ENCODE data around the gene FGFBP3.
"Not testable (repeated sequence)": the region's sequence is repeated elsewhere in the genome, so short reads cannot be mapped to it uniquely, and the experiment has no call there.

The FGFBP3 gene

DNA sequence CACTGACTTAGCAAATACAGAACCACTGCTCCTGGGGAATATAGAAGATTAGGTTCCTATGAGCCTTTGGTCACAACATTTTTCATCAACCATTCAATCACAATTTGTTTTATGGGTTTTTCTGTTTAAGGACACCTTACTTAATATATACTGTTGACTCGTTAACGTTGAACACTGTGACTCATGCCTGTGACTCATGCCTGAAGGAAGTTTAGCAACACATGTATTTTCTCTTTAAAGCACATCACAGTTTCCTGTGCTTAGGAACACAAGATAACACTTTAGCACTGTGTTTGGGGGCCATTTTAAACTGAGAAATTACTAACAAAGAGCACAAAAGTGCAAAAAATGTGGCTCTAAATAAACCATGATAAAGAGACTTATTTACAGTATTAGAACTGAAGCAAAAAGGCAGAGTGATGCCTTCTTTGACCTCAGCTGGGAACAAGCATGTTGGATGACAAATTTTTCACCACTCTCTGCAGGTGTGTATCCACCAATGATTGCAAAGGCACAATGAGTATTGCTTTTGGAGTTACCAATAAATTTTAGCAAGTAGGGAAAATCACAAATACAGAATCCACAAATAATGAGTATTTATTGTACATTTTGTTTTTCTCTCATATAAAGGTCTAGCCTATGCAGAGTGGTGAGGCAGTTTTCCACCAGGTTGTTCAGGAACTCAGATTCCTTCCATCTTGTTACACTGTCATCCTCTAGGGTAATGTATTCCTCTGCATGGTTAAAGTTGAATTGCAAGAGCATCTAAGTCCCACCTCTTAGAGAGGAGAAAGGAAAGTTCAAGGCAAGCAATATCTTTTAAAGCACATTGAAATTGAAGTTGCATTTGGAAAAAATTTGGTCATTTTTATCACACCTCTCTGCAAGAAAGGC lies 7.3 kb downstream of the FGFBP3 start:
- DNase-seq: no peak

DNA sequence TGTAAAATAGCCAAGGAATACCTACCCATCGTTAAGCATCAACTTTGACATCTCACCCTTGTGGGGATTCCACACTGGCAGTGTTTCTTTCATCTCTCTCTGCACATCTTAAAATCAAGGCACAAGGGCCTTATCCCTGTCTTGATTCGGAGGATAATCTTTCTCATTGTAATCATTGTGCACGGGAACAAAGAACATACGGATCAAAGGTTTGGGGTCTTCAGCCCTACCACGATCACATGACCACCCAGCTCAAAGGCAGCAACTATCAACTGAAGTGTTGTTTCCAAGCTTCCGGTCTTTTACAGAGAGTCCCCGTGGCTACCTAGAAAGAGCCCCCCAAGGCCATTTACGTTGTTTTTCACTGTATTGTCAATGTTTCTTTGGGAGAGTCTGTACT lies 11.9 kb downstream of the FGFBP3 start:
- no peak for DNase-seq

DNA sequence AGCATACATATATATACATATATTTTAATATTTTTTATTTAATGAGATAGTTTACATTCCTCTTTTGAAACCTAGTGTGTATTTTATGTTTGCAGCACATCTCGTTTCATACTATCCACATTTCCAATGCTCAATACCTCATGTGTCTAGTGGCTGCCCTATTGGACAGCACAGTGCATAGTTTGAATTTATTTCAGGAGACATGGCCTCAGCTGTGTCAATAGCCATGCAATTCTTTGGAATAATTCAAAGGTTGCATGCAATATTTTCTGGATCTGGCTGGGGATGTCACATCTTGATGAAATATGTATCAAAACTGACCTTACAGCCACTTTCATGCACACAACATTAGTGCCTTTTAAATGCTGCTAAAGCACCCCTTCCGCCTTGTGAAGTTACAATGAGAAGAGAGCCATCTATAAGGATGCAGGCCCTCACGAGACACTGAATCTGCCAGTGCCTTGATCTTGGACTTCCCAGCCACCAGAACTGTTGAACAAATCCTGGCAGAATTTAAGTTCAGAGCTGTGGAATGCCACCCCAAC lies 13.0 kb downstream of the FGFBP3 start:
- DNase-seq: no peak

DNA sequence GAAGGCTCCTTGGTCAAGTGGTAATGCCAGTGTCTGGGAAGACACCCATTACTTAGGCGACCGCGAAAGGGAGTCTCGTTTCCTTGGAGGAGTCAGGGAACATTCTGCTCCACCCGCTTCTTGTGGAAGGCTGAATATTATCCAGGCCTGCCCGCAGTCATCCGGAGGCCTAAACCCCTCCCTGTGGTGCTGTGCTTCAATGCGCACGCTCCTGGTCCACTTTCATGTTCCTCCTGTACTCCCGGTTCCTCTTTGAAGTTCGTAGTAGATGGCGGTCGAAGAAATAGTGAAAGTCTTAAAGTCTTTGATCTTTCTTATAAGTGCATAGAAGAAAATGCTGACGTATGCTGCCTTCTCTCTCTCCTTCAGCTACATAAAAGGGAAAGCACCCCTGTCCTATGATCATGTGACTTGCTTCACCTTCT lies 15.0 kb downstream of the FGFBP3 start:
- DNase-seq: not testable (repeated sequence)

DNA sequence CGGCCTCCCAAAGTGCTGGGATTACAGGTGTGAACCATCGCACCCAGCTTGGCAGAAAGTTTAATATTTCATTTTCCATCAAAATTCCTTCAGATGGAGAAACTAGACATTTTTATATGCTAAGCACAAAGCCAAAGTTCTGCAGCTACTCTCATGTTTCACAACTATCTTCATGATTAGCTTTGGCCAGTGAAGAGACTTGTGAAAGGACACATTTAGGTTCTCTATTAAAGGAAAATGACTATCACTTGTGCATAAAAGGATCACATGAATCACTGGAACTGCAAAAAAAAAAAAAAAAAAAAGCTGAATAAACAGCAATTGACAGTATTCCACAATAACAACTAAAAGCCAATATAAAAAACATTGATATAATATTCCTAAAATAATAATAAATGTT lies 16.2 kb downstream of the FGFBP3 start:
- DNase-seq: no peak

DNA sequence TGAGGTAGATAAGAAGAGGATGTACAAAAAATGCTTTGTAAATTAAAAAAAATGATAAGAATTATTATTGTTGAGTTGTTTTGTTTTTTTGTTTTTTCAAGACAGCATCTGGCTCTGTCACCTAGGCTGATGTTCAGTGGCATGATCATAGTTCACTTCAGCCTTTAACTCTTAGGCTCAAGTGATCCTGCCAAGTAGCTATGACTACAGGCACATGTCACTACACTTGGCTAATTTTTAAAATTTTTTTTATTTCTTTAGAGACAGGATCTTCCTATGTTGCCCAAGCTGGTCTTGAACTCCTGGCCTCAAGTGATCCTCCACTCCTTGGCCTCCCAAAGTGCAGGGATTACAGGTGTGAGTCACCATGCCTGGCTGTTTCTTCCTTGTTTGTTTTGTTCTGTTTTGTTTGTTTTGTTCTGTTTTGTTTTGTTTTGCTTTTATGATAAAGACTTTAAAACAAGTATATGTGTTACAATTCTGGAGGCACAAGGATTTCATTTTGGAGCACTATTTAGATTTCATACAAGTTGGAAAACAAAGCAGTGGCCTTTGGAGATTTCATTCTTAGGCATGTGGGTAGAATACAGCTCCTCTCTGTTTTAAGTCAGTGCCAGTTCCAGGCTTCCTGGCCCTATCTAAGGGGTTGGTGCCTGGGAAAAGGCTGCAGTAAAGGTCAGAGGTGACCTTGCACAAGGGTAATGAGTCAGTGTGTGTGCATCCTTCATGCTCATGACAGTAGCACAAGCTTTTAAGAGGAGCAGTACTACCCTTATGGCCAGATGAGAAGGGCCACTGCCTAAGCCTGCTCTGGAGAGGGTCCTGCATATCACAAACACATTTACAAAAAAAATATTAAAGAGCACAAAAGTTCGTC lies 17.9 kb downstream of the FGFBP3 start:
- no peak for DNase-seq

DNA sequence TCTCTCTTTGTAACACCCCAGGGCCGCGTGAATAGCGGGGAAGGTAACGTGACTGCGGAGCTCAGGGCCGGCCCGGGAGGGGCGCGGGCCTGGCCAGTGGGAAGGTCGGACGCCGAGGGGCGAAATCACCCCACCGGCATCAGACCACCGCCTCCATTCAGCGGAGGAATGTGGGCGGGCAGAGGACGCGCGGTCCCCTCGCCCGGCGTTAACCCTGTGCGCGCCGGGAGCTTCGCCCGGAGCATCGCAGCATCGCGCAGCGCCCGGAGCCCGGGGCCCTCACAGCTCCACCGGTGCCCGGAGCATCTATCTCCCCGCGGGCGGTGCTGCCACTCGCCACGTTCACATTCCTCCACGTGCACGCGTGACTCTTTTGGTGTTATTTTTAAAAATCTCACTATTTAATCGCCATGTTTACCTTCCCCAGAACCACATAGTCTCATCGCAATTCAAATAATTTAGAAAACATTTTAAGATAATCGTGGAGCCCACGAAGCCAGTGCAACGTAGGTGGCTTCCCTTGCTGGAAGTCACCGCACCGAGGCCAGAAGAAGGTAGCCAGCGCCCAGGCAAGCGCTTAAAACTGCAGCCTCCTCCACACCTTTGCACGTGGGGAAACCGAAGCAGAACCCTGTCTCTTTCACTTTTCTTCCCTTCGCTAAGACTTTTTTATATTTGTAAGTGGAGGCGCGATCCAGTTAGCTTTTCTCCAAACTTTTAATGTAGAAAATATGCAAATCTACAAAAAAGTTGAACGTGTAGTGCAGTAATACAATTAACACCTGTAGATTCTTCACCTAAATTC lies 21.8 kb downstream of the FGFBP3 start:
- peak; percentile 31 for DNase-seq

DNA sequence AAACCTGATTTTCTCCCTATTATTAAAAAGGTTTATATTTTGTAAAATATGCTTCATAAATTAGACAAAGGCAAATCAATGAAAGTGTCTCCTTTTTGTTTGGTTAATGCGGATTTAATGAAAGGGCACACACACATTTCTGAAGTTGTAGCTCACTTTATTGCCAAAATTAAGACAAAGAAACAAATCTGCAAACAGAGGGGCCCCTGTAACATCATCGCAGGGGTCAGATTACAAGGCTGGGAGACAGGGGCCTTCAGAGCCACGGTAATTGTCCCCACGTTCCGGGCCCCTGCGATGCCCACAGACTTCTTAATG lies 22.4 kb downstream of the FGFBP3 start:
- no peak for DNase-seq

DNA sequence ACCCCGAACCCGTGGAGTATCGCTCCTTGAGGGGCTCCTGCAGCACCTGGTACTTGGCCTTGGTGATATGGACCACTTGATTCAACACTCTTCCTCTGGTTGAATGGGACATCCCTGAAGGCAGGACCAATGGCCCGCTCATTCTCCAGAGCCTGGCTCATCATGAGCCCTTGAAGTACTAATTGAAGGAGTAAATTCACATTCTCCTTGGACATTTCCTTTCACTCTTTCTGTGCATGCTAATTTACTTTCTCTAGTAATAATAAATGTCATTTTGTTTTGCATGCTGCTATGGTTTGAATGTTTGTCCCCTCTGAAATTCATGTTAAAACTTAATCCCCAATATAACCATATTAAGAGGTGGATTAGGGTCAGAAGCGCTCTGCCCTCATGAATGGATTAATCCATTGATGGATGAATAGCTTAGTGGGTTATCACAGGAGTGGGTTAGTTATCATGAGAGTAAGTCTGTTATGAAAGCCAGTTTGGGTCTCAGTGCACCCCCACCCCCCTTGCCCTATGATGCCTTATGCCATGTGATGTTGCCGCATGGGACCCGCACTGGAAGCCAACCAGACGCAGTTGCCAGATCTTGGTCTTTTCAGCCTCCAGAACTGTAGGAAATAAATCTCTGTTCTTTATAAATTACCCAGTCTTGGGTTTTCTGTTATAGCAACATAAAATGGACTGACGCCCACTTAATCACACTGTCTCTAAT lies 23.8 kb downstream of the FGFBP3 start:
- no peak for DNase-seq

DNA sequence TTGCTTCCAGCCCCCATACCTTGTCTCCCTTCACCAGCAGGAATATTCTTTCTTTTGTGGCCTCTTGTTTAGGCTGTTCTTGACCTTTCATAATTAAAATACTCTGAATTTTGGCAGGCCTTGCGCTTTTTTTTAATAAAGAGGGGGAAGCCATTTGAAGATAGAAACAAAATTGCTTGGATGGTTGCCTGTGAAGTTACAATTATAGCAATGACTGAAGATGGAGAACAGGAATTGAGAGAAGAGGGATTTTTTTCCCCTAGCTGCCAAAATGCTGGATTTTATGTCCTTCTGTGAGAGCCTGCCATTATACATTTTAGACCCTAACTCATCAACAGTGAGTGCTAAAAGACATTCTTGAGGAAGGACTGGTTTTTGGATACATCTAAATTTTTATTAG lies 24.8 kb downstream of the FGFBP3 start:
- DNase-seq: no peak

DNA sequence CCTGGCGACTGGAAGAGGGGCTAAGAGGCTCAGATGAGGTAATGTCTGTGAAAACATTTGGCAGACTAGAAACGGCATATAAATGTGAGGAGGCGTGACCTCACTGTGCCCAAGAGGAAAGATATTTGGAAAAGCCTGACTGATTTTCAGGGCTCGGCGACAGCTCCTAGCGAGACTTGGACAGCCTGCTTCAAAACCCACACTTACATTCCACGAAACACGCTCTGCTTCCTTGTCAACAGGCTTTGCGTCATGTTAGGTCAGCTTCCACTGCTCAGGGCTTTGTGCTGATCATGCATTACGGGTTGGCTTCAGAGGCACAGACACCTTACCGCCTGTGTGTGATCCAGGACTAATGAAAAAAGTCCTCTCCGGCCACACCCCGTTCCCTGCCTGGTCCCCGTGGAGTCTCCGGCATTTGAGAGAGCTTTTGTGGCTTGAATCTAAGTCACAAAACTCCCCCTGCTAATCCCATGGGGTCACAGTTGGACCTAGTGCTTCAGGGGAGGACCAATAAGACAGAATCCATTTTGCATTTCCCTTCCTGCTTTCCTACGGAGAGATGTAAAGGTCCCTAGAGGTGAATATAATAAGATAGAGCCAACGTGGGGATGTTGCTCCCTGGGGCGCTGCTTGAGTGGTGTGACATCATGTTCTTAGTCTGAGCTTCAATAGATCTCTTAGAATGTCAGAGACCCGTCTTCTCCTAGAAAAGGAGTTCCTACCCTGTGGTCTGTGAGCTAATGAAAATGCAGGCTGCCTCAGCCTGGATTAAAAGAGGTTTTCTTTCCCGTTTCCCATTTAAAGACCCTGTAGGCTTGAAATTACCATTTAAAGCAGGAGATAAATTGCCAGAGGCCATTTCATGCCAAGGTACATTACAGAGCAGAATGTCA lies 25.5 kb downstream of the FGFBP3 start:
- DNase-seq: no peak

DNA sequence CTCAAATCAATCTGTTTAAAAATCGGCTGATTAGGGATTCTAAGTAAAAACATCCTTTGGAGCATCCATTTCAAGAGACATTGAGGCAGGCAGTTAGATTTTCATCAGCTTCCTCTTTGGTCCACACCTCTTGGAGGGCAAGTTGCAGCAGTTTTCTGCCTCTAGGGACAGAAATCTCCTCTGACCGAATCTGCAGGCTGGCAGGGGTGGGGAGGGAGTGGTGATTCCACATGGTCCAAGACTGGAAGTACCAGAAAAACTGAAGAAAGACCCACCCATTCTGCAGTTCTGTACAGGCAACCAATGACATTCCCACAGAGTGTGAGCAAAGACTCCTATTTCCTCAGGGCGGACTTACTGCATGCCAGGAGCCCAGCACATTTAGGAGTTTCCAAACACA lies 29.0 kb downstream of the FGFBP3 start:
- no peak for DNase-seq

DNA sequence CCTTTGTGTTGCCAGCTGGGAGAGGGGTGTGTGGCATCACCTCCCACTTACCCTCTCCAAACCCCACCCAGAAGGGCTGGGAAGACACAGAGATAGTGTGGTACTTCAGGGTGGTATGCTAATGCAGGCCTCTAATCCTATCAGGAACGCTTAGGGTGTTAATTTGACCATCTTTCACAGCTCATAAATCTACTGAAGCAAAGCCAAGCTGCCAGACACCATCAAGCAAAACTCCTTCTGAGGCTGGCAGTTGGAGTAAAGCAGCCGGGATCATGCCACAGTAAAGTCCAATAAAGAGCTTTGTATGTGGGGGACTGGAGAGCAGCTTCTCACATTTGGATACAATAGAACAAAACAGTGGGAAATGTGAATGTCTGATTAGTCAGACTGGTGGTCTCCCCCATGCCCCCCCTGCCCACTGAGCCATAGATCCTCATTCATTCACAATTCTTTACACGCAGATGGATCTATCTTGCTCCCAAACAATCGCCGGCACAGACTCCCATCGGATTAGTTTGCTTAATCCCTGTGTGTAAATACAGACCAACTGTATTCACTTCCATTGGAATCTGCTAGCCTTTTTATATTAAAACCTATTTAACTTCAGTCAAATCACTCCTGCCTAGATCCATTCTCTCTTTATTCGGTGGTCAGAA lies 29.6 kb downstream of the FGFBP3 start:
- no peak for DNase-seq

DNA sequence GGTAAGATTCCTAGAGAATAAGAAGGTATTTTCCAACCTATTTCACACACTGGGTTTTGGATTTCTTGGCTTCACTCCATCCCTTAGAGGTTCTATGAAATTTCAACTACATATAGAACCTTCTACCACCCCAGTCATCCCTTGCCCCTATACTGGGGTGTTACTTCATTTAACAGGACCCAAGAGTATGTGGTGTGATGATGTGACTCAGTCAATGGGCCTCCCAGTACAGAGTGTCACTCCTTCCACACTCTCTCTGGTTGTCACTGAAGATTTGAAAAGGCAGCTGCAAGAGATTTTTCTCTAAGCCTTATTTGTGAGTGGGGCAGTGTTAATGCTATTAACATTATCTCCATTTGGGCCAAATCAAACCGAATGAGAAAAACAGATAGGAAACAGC lies 33.5 kb downstream of the FGFBP3 start:
- no peak for DNase-seq

DNA sequence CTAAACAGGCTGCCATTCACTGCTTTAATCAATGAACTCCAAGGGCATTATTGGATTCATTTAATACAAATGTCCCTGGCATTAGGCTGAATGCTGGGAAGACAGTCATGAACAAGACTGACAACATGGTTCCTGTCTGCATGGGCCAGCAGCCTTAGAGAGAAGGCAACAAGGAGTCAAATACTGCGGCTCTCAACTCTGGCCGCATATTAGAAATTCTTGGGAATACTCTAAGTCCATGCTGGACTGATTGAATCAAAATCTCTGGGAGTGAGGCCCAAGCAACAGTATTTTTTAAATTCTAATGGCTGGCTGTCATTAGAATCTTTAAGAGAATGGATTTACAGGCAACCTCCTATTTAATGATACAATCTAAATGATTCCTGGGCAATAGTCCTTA lies 34.1 kb downstream of the FGFBP3 start:
- DNase-seq: no peak

DNA sequence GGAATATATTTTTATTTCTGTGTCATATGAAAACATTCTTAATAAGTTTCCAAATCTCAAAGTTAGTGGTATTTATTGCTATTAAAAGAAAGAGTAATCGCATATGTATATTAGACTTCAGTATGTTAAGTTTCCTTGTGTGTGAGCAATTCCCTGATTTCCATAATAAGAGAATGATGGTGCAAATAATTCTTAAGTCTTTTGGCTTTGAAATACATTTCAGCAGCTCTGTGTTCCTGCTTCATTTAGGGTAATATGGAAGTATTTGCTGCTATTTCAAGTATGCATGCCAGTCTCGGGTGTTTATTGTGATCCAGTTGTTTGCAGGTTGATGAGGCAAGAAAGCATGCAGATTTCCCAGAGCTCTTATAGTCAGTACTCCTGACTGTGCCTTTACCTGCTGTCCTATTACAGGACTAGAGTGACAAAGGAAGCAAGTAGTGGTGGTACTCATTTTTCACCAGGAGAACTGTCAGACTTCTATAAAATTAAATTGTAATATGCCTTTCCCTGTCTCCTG lies 43.7 kb downstream of the FGFBP3 start:
- DNase-seq: no peak

DNA sequence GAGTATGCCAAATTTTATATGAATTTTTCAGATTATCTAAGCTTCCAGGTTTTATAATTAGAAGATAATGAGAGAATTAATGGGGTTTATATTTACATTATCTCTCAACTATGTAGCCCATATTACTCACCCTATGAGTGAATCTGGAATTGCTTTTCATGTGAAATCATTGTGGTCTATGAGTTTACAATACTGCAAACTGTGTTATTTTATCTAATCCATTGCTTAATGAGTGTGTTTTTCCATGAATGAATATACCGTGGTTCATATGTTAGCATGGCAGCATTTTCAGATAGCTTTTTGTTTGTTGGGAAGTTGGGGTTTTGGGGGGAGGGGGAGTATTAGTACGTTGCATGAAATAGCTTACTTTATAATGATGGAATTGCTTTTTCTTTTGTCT lies 44.5 kb downstream of the FGFBP3 start:
- DNase-seq: no peak

DNA sequence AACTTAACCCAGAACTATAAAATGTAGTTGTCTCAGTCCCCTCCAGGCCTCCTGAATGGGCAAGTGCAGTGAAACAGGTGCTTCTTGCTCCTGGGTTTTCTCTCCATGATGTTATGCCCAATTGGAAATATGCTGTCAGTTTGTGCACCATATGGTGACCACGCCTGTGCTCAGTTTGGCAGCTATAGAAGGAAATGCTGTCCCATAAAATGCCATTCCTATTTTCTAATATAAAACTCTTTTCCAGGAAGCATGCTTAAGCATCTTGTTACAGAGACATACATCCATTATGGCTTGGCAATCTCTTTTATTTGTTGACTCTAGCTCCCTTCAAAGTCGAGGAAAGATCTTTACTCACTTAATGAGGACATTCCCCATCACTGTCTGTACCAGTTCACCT lies 45.2 kb downstream of the FGFBP3 start:
- no peak for DNase-seq

DNA sequence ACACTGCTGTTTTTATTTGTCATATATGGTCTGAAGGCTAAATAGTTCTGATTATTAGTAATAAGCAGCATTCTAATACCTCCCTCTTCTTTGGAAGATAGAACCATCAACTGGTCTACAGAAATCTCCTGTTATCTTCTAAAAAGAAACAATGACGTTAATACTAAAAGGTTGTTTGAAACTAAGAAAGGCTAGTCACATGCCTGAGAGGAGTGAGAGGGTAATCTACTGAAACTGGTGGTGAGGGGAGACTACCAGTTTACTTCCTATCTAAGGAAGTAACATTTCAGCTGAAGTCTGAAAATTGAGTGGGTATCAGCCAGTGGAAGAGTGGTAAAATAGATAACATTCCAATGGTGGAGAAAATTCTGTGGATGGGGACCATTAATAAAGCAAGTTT lies 48.4 kb downstream of the FGFBP3 start:
- no peak for DNase-seq

DNA sequence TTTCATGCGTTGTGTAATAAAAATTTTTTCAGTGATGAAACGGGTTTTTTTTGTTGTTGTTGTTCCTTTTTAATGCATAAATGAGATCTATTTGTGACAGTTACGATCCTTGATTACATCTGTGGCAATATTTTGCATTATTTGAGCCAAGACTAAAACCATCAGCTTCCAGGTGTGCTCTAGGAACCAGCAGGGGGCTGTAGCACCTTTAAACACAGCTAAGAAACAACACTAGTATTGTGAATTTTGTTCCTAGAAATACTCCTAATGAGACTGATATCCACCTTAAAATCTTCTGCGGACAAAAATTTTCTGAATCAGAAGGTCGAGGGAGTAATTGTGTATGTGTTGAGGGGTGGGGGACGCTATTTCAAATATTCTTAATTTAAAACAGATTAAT lies 52.6 kb downstream of the FGFBP3 start:
- no peak for DNase-seq

Measured in NCI-H1105 (cell line).